GM12874 (cell line): ENCODE data around the gene GMNN.

Experiments used
- CTCF ChIP-seq: IDR thresholded peaks from 2 replicates; pipeline ENCODE4 v1.5.1; 2011; ENCODE audit warnings: low read depth, mild to moderate bottlenecking, control low read depth, low read length, moderate library complexity; ENCODE audit not compliant: insufficient read depth

Gene GMNN

GRCh38 chr6:24807584-24807983 is 32.8 kb downstream of the GMNN start:
- no peak for TF ChIP-seq CTCF

GRCh38 chr6:24809728-24810127 is 35.0 kb downstream of the GMNN start:
- TF ChIP-seq CTCF: no peak

GRCh38 chr6:24818346-24818745 is 43.6 kb downstream of the GMNN start:
- no peak for TF ChIP-seq CTCF

- no peak for TF ChIP-seq CTCF
Observed at GRCh38 chr6:24821860-24822444, 47.2 kb downstream of the GMNN start.

GRCh38 chr6:24822696-24823095 is 48.0 kb downstream of the GMNN start:
- TF ChIP-seq CTCF: no peak

GRCh38 chr6:24823185-24823584 is 48.4 kb downstream of the GMNN start:
- no peak for TF ChIP-seq CTCF

GRCh38 chr6:24824142-24824938 is 49.6 kb downstream of the GMNN start:
- TF ChIP-seq CTCF: no peak
